H9 (cell line): ENCODE results near the gene KRTAP5-9. TPM values are rescaled to one million over a fixed set of nuclear protein-coding genes. Genes with fewer than 3 reads are reported as not detected.
"Not testable (repeated sequence)": the region's sequence is repeated elsewhere in the genome, so short reads cannot be mapped to it uniquely, and the experiment has no call there.

Experiments used
- DNase-seq: peaks from one replicate; pipeline ENCODE4 v3.0.0-alpha.2; 2017
- H2AFZ ChIP-seq: one replicate; pipeline ENCODE4 v1.6.1; 2013; ENCODE audit warnings: mild to moderate bottlenecking, low read length, control low read depth, moderate library complexity
- H2AK5ac ChIP-seq: 2 replicates; pipeline ENCODE4 v1.6.1; 2013; ENCODE audit warnings: low read length, control low read depth, mixed read lengths; ENCODE audit not compliant: insufficient read length
- H2BK120ac ChIP-seq: one replicate; pipeline ENCODE4 v1.6.1; 2013; ENCODE audit warnings: low read depth, mild to moderate bottlenecking, low read length, control low read depth, inconsistent platforms; ENCODE audit not compliant: poor library complexity, severe bottlenecking
- H2BK12ac ChIP-seq: 2 replicates; pipeline ENCODE4 v1.6.1; 2013; ENCODE audit warnings: low read length, control low read depth, mixed read lengths, low read depth; ENCODE audit not compliant: insufficient read length
- H2BK15ac ChIP-seq: 2 replicates; pipeline ENCODE4 v1.6.1; 2013; ENCODE audit warnings: low read depth, low read length, control low read depth
- H2BK20ac ChIP-seq: one replicate; pipeline ENCODE4 v1.6.1; 2013; ENCODE audit warnings: low read depth, mild to moderate bottlenecking, low read length, control low read depth, inconsistent platforms; ENCODE audit not compliant: poor library complexity, severe bottlenecking
- H2BK5ac ChIP-seq: 2 replicates; pipeline ENCODE4 v1.6.1; 2013; ENCODE audit warnings: low read length, control low read depth, mixed read lengths; ENCODE audit not compliant: insufficient read length
- H3K14ac ChIP-seq: 2 replicates; pipeline ENCODE4 v1.6.1; 2013; ENCODE audit warnings: low read length, control low read depth; ENCODE audit not compliant: insufficient read depth
- H3K18ac ChIP-seq: 2 replicates; pipeline ENCODE4 v1.6.1; 2013; ENCODE audit warnings: low read depth, mild to moderate bottlenecking, mixed read lengths, low read length, control low read depth; ENCODE audit not compliant: insufficient read length
- H3K23ac ChIP-seq: 2 replicates; pipeline ENCODE4 v1.6.1; 2013; ENCODE audit warnings: low read length, control low read depth, mixed read lengths, low read depth; ENCODE audit not compliant: insufficient read length
- H3K23me2 ChIP-seq: 2 replicates; pipeline ENCODE4 v1.6.1; 2013; ENCODE audit warnings: low read depth, mild to moderate bottlenecking, mixed read lengths, low read length, control low read depth; ENCODE audit not compliant: insufficient read length, poor library complexity, severe bottlenecking
- H3K27ac ChIP-seq: 2 replicates; pipeline ENCODE4 v1.5.1; 2013; ENCODE audit warnings: low read length, control low read depth, mixed read lengths, low read depth; ENCODE audit not compliant: insufficient read length
- H3K27me3 ChIP-seq: 2 replicates; pipeline ENCODE4 v1.6.1; 2013; ENCODE audit warnings: low read length, control low read depth, inconsistent platforms; ENCODE audit not compliant: insufficient read depth
- H3K4ac ChIP-seq: 2 replicates; pipeline ENCODE4 v1.6.1; 2013; ENCODE audit warnings: low read depth, mild to moderate bottlenecking, control low read depth, inconsistent platforms, low read length, moderate library complexity
- H3K4me1 ChIP-seq: 2 replicates; pipeline ENCODE4 v1.6.1; 2013; ENCODE audit warnings: low read length, control low read depth, inconsistent platforms; ENCODE audit not compliant: insufficient read depth
- H3K4me2 ChIP-seq: 2 replicates; pipeline ENCODE4 v1.6.1; 2013; ENCODE audit warnings: low read length, control low read depth, mixed read lengths; ENCODE audit not compliant: insufficient read length, insufficient read depth
- H3K56ac ChIP-seq: 2 replicates; pipeline ENCODE4 v1.6.1; 2013; ENCODE audit warnings: low read depth, mild to moderate bottlenecking, mixed read lengths, low read length, control low read depth; ENCODE audit not compliant: insufficient read length
- H3K79me1 ChIP-seq: 2 replicates; pipeline ENCODE4 v1.6.1; 2013; ENCODE audit warnings: low read depth, mild to moderate bottlenecking, moderate library complexity, low read length, control low read depth, inconsistent platforms; ENCODE audit not compliant: insufficient read depth, poor library complexity, severe bottlenecking
- H3K79me2 ChIP-seq: 2 replicates; pipeline ENCODE4 v1.6.1; 2013; ENCODE audit warnings: low read length, control low read depth, inconsistent platforms; ENCODE audit not compliant: insufficient read depth
- H3K9ac ChIP-seq: 2 replicates; pipeline ENCODE4 v1.6.1; 2013; ENCODE audit warnings: low read length, control low read depth, mixed read lengths; ENCODE audit not compliant: insufficient read length; ENCODE audit errors: extremely low read depth
- H3K9me3 ChIP-seq: one replicate; pipeline ENCODE4 v1.6.1; 2013; ENCODE audit warnings: low read depth, low read length, inconsistent platforms; ENCODE audit not compliant: control insufficient read depth
- H3T11ph ChIP-seq: one replicate; pipeline ENCODE4 v1.6.1; 2013; ENCODE audit warnings: mild to moderate bottlenecking, low read length, control low read depth, inconsistent platforms
- H4K20me1 ChIP-seq: one replicate; pipeline ENCODE4 v1.6.1; 2013; ENCODE audit not compliant: control insufficient read depth, insufficient read length, insufficient read depth
- H4K5ac ChIP-seq: 2 replicates; pipeline ENCODE4 v1.6.1; 2013; ENCODE audit warnings: low read depth, mild to moderate bottlenecking, mixed read lengths, low read length, control low read depth; ENCODE audit not compliant: insufficient read length
- H4K8ac ChIP-seq: replicated peaks from 2 replicates; pipeline ENCODE4 v1.6.1; 2013; ENCODE audit warnings: low read length, control low read depth, mixed read lengths, low read depth; ENCODE audit not compliant: insufficient read length
- H4K91ac ChIP-seq: 2 replicates; pipeline ENCODE4 v1.6.1; 2013; ENCODE audit warnings: low read depth, mild to moderate bottlenecking, moderate library complexity, mixed read lengths, low read length, control low read depth; ENCODE audit not compliant: insufficient read length
- H3K27ac Mint-ChIP-seq, 3 experiments: 2 replicates in 2 of 3; 3 replicates in 1 of 3; pipeline ENCODE4 v1.8.0; 2020 to 2021; ENCODE audit warnings: mixed read lengths in 3 of 3, mild to moderate bottlenecking in 1 of 3, moderate library complexity in 1 of 3
- H3K27me3 Mint-ChIP-seq: 2 replicates; pipeline ENCODE4 v1.8.0; 2021; ENCODE audit warnings: low read depth, mild to moderate bottlenecking, moderate library complexity, mixed read lengths
- H3K36me3 Mint-ChIP-seq, 3 experiments: 2 replicates in 2 of 3; 3 replicates in 1 of 3; pipeline ENCODE4 v1.8.0; 2020 to 2021; ENCODE audit warnings: low read depth in 3 of 3, mixed read lengths in 3 of 3; ENCODE audit not compliant: insufficient read depth in 1 of 3
- H3K4me1 Mint-ChIP-seq, 2 experiments: 2 replicates each; pipeline ENCODE4 v1.8.0; 2020; ENCODE audit warnings: mixed read lengths in 2 of 2
- H3K4me3 Mint-ChIP-seq, 2 experiments: 2 replicates in 1 of 2; 3 replicates in 1 of 2; pipeline ENCODE4 v1.8.0; 2020 to 2021; ENCODE audit warnings: mild to moderate bottlenecking in 2 of 2, mixed read lengths in 2 of 2, moderate library complexity in 1 of 2
- H3K9me3 Mint-ChIP-seq, 2 experiments: 2 replicates in 1 of 2; 3 replicates in 1 of 2; pipeline ENCODE4 v1.8.0; 2020; ENCODE audit warnings: mild to moderate bottlenecking in 2 of 2, mixed read lengths in 2 of 2, moderate library complexity in 1 of 2
- WGBS: extraction: QIAGEN DNeasy Blood & Tissue Kit; methylation state at CpG from one replicate; pipeline ENCODE4 v1.1.7; 2013; ENCODE audit warnings: missing lambda C conversion rate, low lambda C conversion rate, mixed read lengths; ENCODE audit not compliant: insufficient read length; ENCODE audit errors: extremely low coverage; 5-methylcytosine and 5-hydroxymethylcytosine counted together
- total RNA-seq: library from RNA; stranded (reverse); gene quantifications from 2 replicates; pipeline ENCODE4 v1.2.1, GENCODE V29; 2021
- TF ChIP-seq, protein P1 (sequence below): fragments of 200-600 bp; sonication (generic); conservative IDR thresholded peaks from 3 replicates; pipeline ENCODE4 v1.8.0; 2021; ENCODE audit warnings: antibody characterized with exemption, mild to moderate bottlenecking

KRTAP5-9 gene
- total RNA-seq, 1 experiment from 2014 or later = not detected

GRCh38 chr11:71577469-71578004 lies 29.3 kb downstream of the KRTAP5-9 start:
- no peak overlapping the region for H3K27ac Mint-ChIP-seq
- no peak overlapping the region for H3T11ph ChIP-seq
- no peak overlapping the region for H3K4me2 ChIP-seq
- H2BK5ac ChIP-seq = no peak overlapping the region
- H3K56ac ChIP-seq = no peak overlapping the region
- no peak overlapping the region for H2AFZ ChIP-seq
- 100% methylated on average over 4 of the region's 7 CpGs for WGBS
- H3K4me1 ChIP-seq = no peaks in the 10 kb centered on the region; the same call in 1 of the 2 replicates
- H3K23ac ChIP-seq = no peak overlapping the region
- H3K27me3 Mint-ChIP-seq = peaks cover 30% of the 10 kb centered on the region
- no peaks in the 10 kb centered on the region for H3K27me3 ChIP-seq
- H3K27ac ChIP-seq = no peak overlapping the region
- H3K79me2 ChIP-seq = no peaks in the 10 kb centered on the region
- no peaks in the 10 kb centered on the region for H3K23me2 ChIP-seq
- peaks cover 22 to 29% of the 10 kb centered on the region in 2 experiments for H3K4me1 Mint-ChIP-seq
- no peak overlapping the region for H2BK120ac ChIP-seq
- no peaks in the 10 kb centered on the region for H3K9me3 ChIP-seq
- H3K9ac ChIP-seq = no peak overlapping the region
- TF ChIP-seq, protein P1, sequence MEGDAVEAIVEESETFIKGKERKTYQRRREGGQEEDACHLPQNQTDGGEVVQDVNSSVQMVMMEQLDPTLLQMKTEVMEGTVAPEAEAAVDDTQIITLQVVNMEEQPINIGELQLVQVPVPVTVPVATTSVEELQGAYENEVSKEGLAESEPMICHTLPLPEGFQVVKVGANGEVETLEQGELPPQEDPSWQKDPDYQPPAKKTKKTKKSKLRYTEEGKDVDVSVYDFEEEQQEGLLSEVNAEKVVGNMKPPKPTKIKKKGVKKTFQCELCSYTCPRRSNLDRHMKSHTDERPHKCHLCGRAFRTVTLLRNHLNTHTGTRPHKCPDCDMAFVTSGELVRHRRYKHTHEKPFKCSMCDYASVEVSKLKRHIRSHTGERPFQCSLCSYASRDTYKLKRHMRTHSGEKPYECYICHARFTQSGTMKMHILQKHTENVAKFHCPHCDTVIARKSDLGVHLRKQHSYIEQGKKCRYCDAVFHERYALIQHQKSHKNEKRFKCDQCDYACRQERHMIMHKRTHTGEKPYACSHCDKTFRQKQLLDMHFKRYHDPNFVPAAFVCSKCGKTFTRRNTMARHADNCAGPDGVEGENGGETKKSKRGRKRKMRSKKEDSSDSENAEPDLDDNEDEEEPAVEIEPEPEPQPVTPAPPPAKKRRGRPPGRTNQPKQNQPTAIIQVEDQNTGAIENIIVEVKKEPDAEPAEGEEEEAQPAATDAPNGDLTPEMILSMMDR = no peak
- H3K14ac ChIP-seq = no peak overlapping the region
- H3K18ac ChIP-seq = no peak overlapping the region
- H2BK20ac ChIP-seq = no peak overlapping the region
- no peaks in the 10 kb centered on the region for H4K20me1 ChIP-seq
- H3K79me1 ChIP-seq = no peaks in the 10 kb centered on the region
- H3K9me3 Mint-ChIP-seq = no peaks in the 10 kb centered on the region; a peak in 1 of 5 replicates
- no peaks in the 10 kb centered on the region for H3K36me3 Mint-ChIP-seq
- H2AK5ac ChIP-seq = no peak overlapping the region
- H3K4me3 Mint-ChIP-seq = no peak overlapping the region
- no peak for DNase-seq
- no peak overlapping the region for H4K5ac ChIP-seq
- no peak overlapping the region for H4K91ac ChIP-seq
- no peak overlapping the region for H3K4ac ChIP-seq
- no peak overlapping the region for H2BK15ac ChIP-seq
- H4K8ac ChIP-seq = no peak overlapping the region
- H2BK12ac ChIP-seq = no peak overlapping the region

DNA sequence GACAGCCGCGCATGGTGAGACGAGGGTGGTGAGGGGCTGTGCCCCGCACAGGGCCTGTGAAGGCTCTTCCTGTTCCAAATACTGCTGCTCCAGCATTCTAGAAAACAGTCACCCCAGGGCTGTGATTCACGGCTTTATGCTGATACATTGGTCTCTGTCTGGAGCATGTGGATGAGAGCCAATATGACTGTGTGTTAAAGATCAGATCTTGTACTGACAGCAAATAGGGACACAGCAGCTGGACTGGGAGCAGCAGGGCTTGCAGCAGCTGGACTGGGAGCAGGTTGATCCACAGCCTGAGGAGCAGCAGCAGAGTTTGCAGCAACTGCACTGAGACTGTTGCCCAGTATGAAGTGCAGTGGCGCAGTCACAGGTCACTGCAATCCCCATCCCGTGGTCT lies 31.3 kb downstream of the KRTAP5-9 start:
- not testable (repeated sequence) for H3K23ac ChIP-seq, H2AK5ac ChIP-seq, DNase-seq, H3K9me3 ChIP-seq, H3K27ac ChIP-seq, H2BK15ac ChIP-seq, H3K79me1 ChIP-seq, H4K8ac ChIP-seq, H3K14ac ChIP-seq, H2AFZ ChIP-seq, H3K4me1 ChIP-seq, H3K18ac ChIP-seq, H3K27ac Mint-ChIP-seq, H3K4me2 ChIP-seq, H4K91ac ChIP-seq, H3K56ac ChIP-seq, H3K4me3 Mint-ChIP-seq, H3K9me3 Mint-ChIP-seq, H3K27me3 ChIP-seq, H4K5ac ChIP-seq, H3K36me3 Mint-ChIP-seq, H3K4ac ChIP-seq, H3K79me2 ChIP-seq, H2BK120ac ChIP-seq, H2BK12ac ChIP-seq, H3K9ac ChIP-seq, H3K23me2 ChIP-seq, H2BK20ac ChIP-seq, H4K20me1 ChIP-seq, H3T11ph ChIP-seq, H2BK5ac ChIP-seq
- Mint-ChIP-seq H3K4me1 (peaks cover 22 to 23% of the 10 kb centered on the region in 2 experiments), H3K27me3 (peaks cover 42% of the 10 kb centered on the region)
- WGBS = no CpG with 5 or more reads among the region's 7 CpGs
